ENCODE results near the gene SFXN5.

GRCh38 chr2:72940786-72941185 is 130.7 kb downstream of the SFXN5 start:
- TF ChIP-seq CTCF (IDR thresholded peaks at IDR 0.05) (no peak), POLR2A (IDR thresholded peaks at IDR 0.05) (no peak)

Data from right lobe of liver (tissue), 4 donors.